ENCODE data around the gene LRCH3. TPM values are rescaled to one million over a fixed set of nuclear protein-coding genes. Genes with fewer than 3 reads are reported as not detected.

LRCH3 gene
- total RNA-seq, 1 experiment from 2014 or later, result 164 TPM

DNA sequence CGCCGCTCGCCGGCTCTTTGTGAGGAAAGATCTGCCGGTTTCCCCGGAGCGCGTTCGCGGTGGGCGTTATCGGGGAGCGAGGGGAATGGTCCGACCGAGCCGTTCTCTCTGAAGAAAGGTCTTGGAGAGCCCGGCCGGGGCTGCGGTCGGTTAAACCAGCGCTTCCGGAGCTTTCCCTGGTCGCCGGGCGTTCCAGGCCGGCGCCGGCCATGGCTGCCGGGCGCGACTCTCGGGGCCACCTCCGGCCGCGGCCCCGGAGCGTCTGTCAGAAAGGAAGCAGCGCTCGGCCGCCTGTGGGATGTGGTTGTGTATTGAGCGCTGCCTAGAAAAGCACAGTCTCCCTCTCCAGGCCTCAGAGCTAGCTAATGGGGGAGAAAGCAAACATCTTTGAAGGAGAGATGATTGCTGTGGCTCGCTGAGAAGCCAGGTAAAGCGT, 40.6 kb upstream of the LRCH3 start:
- peak; percentile 91 for DNase-seq
- Histone ChIP-seq H3K36me3 (ENCODE audit: insufficient read depth, low read length) (0 out of 2 replicates have a peak, but pooled peaks cover 7% of the 10 kb centered on the region), H3K9me2 (replicated peaks; ENCODE audit: insufficient read depth, low read length) (no peaks in the 10 kb centered on the region), H3K4me1 (ENCODE audit: low read length) (peaks cover 49% of the 10 kb centered on the region), H3K79me2 (ENCODE audit: low read length) (peaks cover 65% of the 10 kb centered on the region), H3K4me2 (ENCODE audit: low read depth, low read length, poor library complexity, severe bottlenecking) (peak overlapping the region; percentile 81), H3K4me3 (ENCODE audit: low read length) (peak overlapping the region; percentile 74), H4K20me1 (ENCODE audit: insufficient read depth, low read depth, low read length) (peaks cover 18% of the 10 kb centered on the region; the same call in 1 of the 2 replicates), H3K9me3 (ENCODE audit: low read length) (no peaks in the 10 kb centered on the region), H2AFZ (ENCODE audit: low read length) (no peak overlapping the region), H3K27me3 (ENCODE audit: low read length) (no peaks in the 10 kb centered on the region), H3K27ac (ENCODE audit: low read length) (peak overlapping the region; percentile 92), H3K9ac (ENCODE audit: low read length) (peak overlapping the region; percentile 95)

DNA sequence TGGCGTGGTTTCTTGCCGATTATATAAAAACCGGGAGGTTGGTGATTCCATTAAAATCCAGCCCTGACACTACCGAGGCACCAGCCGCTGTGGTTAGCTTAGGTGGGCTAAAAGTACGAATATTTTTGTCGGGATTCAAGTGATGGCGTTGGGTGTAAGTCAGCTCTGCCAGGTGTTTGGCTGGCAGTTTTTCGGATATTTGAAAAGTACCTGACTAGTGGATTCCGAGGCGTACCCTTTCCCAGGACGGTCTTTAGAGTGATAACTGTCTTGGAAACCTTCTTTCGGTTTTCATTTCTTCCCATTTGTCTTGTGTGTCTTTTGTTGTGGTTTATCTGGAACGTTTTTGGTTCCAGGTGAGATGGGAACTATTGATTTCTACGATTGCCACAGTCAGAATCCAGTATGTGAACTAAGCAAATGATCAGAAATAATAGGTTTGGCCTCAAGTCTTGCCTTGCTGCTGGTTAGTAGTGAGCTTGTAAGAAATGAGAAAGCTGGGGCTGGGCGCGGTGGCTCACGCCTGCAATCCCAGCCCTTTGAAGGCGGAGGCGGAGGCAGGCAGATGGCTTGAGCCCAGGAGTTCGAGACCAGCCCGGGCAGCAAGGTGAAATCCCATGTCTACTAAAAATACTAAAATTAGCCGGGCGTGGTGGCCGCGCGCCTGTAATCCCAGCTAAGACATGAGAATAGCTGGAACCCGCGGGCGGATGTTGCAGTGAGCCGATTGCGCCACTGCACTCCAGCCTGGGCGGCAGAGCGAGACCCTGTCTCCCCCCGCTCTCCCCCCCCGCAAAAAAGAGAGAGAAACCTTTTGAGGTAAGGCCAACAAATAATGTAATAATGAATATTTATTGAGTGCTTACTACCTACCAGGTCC, 40.0 kb upstream of the LRCH3 start:
- peak overlapping the region; percentile 74 for H3K4me3 ChIP-seq (ENCODE audit: low read length)
- peak overlapping the region; percentile 92 for H3K27ac ChIP-seq (ENCODE audit: low read length)
- peaks cover 12% of the 10 kb centered on the region for H3K36me3 ChIP-seq (ENCODE audit: insufficient read depth, low read length)
- DNase-seq, result peak; percentile 81
- H3K9me2 ChIP-seq (replicated peaks; ENCODE audit: insufficient read depth, low read length), result no peaks in the 10 kb centered on the region
- H3K9ac ChIP-seq (ENCODE audit: low read length), result peak overlapping the region; percentile 95
- no peaks in the 10 kb centered on the region for H3K27me3 ChIP-seq (ENCODE audit: low read length)
- H3K4me2 ChIP-seq (ENCODE audit: low read depth, low read length, poor library complexity, severe bottlenecking), result peak overlapping the region; percentile 81
- peaks cover 71% of the 10 kb centered on the region for H3K79me2 ChIP-seq (ENCODE audit: low read length)
- H3K9me3 ChIP-seq (ENCODE audit: low read length), result no peaks in the 10 kb centered on the region
- no peak overlapping the region for H2AFZ ChIP-seq (ENCODE audit: low read length)
- peaks cover 18% of the 10 kb centered on the region; the same call in 1 of the 2 replicates for H4K20me1 ChIP-seq (ENCODE audit: insufficient read depth, low read depth, low read length)
- peaks cover 47% of the 10 kb centered on the region for H3K4me1 ChIP-seq (ENCODE audit: low read length)

DNA sequence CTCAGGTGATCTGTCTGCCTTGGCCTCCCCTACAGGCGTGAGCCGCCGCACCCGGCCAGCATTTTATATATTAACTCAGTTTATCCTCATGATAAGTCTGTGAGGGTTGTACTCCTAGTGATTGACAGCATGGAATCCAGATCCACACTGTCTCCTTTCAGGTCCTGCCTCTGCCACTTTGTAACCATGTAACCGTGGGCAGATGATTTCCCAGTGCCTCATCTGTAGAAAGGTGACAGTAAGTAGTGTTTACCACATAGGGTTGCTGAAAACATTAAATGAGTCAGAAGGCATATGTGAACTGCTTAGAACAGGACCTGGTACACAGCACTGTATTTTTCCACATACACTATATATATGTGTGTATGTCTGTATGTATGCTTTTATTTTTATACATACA, 38.9 kb upstream of the LRCH3 start:
- H3K9ac ChIP-seq (ENCODE audit: low read length), result peak overlapping the region; percentile 95
- H3K4me1 ChIP-seq (ENCODE audit: low read length), result peaks cover 37% of the 10 kb centered on the region
- no peaks in the 10 kb centered on the region for H3K9me3 ChIP-seq (ENCODE audit: low read length)
- no peaks in the 10 kb centered on the region for H3K9me2 ChIP-seq (replicated peaks; ENCODE audit: insufficient read depth, low read length)
- peak overlapping the region; percentile 81 for H3K4me2 ChIP-seq (ENCODE audit: low read depth, low read length, poor library complexity, severe bottlenecking)
- H2AFZ ChIP-seq (ENCODE audit: low read length), result no peak overlapping the region
- peak overlapping the region; percentile 74 for H3K4me3 ChIP-seq (ENCODE audit: low read length)
- H3K27me3 ChIP-seq (ENCODE audit: low read length), result no peaks in the 10 kb centered on the region
- no peak for DNase-seq
- H3K79me2 ChIP-seq (ENCODE audit: low read length), result peaks cover 81% of the 10 kb centered on the region
- peak overlapping the region; percentile 43 for H3K27ac ChIP-seq (ENCODE audit: low read length)
- peaks cover 22% of the 10 kb centered on the region for H3K36me3 ChIP-seq (ENCODE audit: insufficient read depth, low read length)
- H4K20me1 ChIP-seq (ENCODE audit: insufficient read depth, low read depth, low read length), result peaks cover 18% of the 10 kb centered on the region; the same call in 1 of the 2 replicates

DNA sequence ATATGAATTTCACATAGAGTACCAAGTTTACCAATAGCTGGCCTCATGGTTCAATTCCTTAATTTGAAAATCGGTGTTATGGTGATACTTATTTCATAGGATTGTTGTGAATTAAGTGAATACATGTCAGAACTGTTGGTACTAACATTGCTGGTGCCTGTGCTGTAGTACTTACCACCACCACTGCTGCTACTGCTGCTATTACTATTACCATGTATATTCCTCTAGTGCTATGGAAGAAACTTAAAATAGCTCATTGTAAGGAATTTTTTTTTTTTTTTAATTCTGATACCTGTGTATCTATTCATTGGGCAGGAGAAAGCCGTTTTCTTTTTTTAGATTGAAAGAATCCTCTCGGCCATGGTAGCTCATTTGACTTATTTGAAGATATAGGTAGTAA, 37.8 kb upstream of the LRCH3 start:
- Histone ChIP-seq H2AFZ (ENCODE audit: low read length) (no peak overlapping the region), H3K27me3 (ENCODE audit: low read length) (no peaks in the 10 kb centered on the region), H3K4me1 (ENCODE audit: low read length) (peaks cover 27% of the 10 kb centered on the region), H3K9ac (ENCODE audit: low read length) (0 out of 2 replicates have a peak overlapping the region, but pooled peaks have one; percentile 5), H3K36me3 (ENCODE audit: insufficient read depth, low read length) (peaks cover 31% of the 10 kb centered on the region), H3K27ac (ENCODE audit: low read length) (peak overlapping the region; percentile 43; the same call in 1 of the 2 replicates), H3K9me3 (ENCODE audit: low read length) (no peaks in the 10 kb centered on the region), H3K4me3 (ENCODE audit: low read length) (no peak overlapping the region; the same call in 1 of the 2 replicates), H4K20me1 (ENCODE audit: insufficient read depth, low read depth, low read length) (peaks cover 18% of the 10 kb centered on the region; the same call in 1 of the 2 replicates), H3K9me2 (replicated peaks; ENCODE audit: insufficient read depth, low read length) (no peaks in the 10 kb centered on the region), H3K79me2 (ENCODE audit: low read length) (peaks cover 90% of the 10 kb centered on the region), H3K4me2 (ENCODE audit: low read depth, low read length, poor library complexity, severe bottlenecking) (peak overlapping the region; percentile 81)
- no peak for DNase-seq

DNA sequence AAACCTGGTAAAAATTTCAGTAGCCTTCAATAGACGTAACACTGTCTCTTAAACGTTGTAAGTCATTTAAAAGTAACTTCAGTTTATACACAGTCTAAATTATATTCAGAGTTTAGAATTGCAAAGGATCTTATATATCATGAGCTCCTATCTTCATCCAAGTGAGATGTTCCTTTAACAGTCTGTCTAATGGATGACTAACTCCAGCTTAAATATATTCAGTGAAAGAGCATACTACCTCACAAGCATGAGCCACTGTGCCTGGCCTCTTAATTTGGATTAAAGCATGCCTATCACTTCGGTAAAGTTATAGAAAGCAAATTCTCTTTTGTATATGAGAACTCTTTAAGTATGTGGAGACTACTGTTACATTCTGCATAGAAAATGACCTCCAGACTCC, 34.4 kb upstream of the LRCH3 start:
- Histone ChIP-seq H3K9me3 (ENCODE audit: low read length) (no peaks in the 10 kb centered on the region), H3K9me2 (replicated peaks; ENCODE audit: insufficient read depth, low read length) (no peaks in the 10 kb centered on the region), H4K20me1 (ENCODE audit: insufficient read depth, low read depth, low read length) (peaks cover 11% of the 10 kb centered on the region; the same call in 1 of the 2 replicates), H3K27me3 (ENCODE audit: low read length) (no peaks in the 10 kb centered on the region), H2AFZ (ENCODE audit: low read length) (no peak overlapping the region), H3K4me3 (ENCODE audit: low read length) (no peak overlapping the region), H3K9ac (ENCODE audit: low read length) (no peak overlapping the region), H3K27ac (ENCODE audit: low read length) (no peak overlapping the region), H3K4me1 (ENCODE audit: low read length) (peaks cover 16% of the 10 kb centered on the region), H3K4me2 (ENCODE audit: low read depth, low read length, poor library complexity, severe bottlenecking) (no peak overlapping the region), H3K79me2 (ENCODE audit: low read length) (peaks cover 97% of the 10 kb centered on the region), H3K36me3 (ENCODE audit: insufficient read depth, low read length) (peaks cover 65% of the 10 kb centered on the region)
- DNase-seq, result no peak

DNA sequence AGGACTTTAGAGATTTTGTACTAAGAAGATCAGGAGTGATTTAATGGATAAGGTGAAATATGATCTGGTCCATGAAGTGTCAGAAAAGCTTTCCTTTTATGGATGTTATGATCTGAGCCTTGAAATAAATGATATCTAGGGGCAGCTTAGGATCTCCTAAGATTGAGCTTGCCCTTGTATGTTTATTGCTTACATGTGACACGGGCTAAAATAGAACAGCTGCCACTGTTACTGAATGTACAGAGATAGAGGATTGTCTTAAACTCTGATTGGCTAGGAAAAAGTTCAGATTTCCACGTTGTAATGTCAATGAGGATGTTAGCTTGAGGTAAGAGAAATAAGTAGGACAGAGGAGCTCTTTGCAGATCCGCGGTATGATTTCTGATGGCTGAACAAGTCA, 32.5 kb upstream of the LRCH3 start:
- Histone ChIP-seq H3K27ac (ENCODE audit: low read length) (no peak overlapping the region), H3K4me3 (ENCODE audit: low read length) (no peak overlapping the region), H3K36me3 (ENCODE audit: insufficient read depth, low read length) (peaks cover 77% of the 10 kb centered on the region), H3K9me2 (replicated peaks; ENCODE audit: insufficient read depth, low read length) (no peaks in the 10 kb centered on the region), H4K20me1 (ENCODE audit: insufficient read depth, low read depth, low read length) (0 out of 2 replicates have a peak, but pooled peaks cover 3% of the 10 kb centered on the region), H3K4me1 (ENCODE audit: low read length) (no peaks in the 10 kb centered on the region; the same call in 1 of the 2 replicates), H3K79me2 (ENCODE audit: low read length) (peaks cover 97% of the 10 kb centered on the region), H3K27me3 (ENCODE audit: low read length) (no peaks in the 10 kb centered on the region), H3K4me2 (ENCODE audit: low read depth, low read length, poor library complexity, severe bottlenecking) (no peak overlapping the region), H3K9ac (ENCODE audit: low read length) (no peak overlapping the region), H2AFZ (ENCODE audit: low read length) (no peak overlapping the region), H3K9me3 (ENCODE audit: low read length) (no peaks in the 10 kb centered on the region)
- DNase-seq, result no peak

DNA sequence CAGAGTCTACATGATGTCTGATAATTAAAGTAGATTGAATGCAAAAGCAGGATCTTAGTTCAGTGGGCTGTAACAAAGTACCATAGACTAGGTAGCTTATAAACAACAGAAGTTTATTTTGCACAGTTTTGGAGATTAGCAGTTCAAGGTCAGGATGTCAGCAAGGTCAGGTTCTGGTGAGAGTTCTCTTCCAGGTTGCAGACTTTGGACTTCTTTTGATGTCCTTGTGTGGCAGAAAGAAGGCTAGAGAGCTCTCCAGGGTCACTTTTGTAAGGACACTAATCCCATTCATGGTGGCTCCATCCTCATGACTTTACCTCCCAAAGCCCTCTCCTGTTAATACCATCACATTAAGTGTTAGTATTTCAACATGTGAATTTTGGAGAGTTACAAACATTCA, 29.3 kb upstream of the LRCH3 start:
- peaks cover 94% of the 10 kb centered on the region for H3K79me2 ChIP-seq (ENCODE audit: low read length)
- H3K9ac ChIP-seq (ENCODE audit: low read length), result no peak overlapping the region
- no peak overlapping the region for H3K4me3 ChIP-seq (ENCODE audit: low read length)
- no peak overlapping the region for H3K27ac ChIP-seq (ENCODE audit: low read length)
- H3K36me3 ChIP-seq (ENCODE audit: insufficient read depth, low read length), result peaks cover 76% of the 10 kb centered on the region
- no peak overlapping the region for H2AFZ ChIP-seq (ENCODE audit: low read length)
- DNase-seq, result no peak
- H4K20me1 ChIP-seq (ENCODE audit: insufficient read depth, low read depth, low read length), result no peaks in the 10 kb centered on the region
- H3K4me1 ChIP-seq (ENCODE audit: low read length), result no peaks in the 10 kb centered on the region
- no peaks in the 10 kb centered on the region for H3K9me2 ChIP-seq (replicated peaks; ENCODE audit: insufficient read depth, low read length)
- no peaks in the 10 kb centered on the region for H3K9me3 ChIP-seq (ENCODE audit: low read length)
- no peak overlapping the region for H3K4me2 ChIP-seq (ENCODE audit: low read depth, low read length, poor library complexity, severe bottlenecking)
- H3K27me3 ChIP-seq (ENCODE audit: low read length), result no peaks in the 10 kb centered on the region

DNA sequence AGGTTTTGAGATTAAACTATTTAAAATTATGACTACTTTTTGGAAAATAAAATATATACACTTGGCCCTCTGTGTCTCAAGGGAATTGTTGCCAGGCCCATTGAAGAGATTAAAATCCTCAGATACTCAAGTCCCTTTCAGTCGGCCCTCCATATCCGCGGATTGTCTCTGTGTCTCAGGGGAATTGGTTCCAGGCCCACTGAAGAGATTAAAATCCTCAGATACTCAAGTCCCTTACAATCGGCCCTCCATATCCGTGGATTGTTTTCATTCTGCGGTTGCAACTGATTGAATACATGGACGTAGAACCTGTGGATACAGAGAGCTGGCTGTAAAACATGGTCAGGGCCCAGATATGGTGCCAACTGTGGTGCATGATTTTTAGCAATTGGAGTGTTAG, 15.7 kb upstream of the LRCH3 start:
- Histone ChIP-seq H3K9ac (ENCODE audit: low read length) (no peak overlapping the region), H3K9me2 (replicated peaks; ENCODE audit: insufficient read depth, low read length) (no peaks in the 10 kb centered on the region), H3K36me3 (ENCODE audit: insufficient read depth, low read length) (peaks cover 87% of the 10 kb centered on the region), H2AFZ (ENCODE audit: low read length) (no peak overlapping the region), H3K79me2 (ENCODE audit: low read length) (peaks cover 64% of the 10 kb centered on the region), H3K27ac (ENCODE audit: low read length) (no peak overlapping the region), H3K9me3 (ENCODE audit: low read length) (no peaks in the 10 kb centered on the region), H3K4me1 (ENCODE audit: low read length) (no peaks in the 10 kb centered on the region), H3K4me2 (ENCODE audit: low read depth, low read length, poor library complexity, severe bottlenecking) (no peak overlapping the region), H3K27me3 (ENCODE audit: low read length) (no peaks in the 10 kb centered on the region), H3K4me3 (ENCODE audit: low read length) (no peak overlapping the region), H4K20me1 (ENCODE audit: insufficient read depth, low read depth, low read length) (no peaks in the 10 kb centered on the region)
- DNase-seq, result no peak

All from Karpas-422 (cell line).